ENCODE results near the gene JMJD1C.
A peak's percentile ranks its signal among the peaks of the same experiment; 100 is the strongest.

JMJD1C gene

GRCh38 chr10:63283093-63283492 is 182.7 kb downstream of the JMJD1C start:
- Histone ChIP-seq H3K4me3 (no peak overlapping the region), H3K27ac (no peak overlapping the region)
- no peak for DNase-seq (ENCODE audit: low spot score)
- no peak for TF ChIP-seq CTCF (IDR thresholded peaks at IDR 0.05)

- H3K4me3 ChIP-seq, result no peak overlapping the region
- DNase-seq (ENCODE audit: low spot score), result no peak
- H3K27ac ChIP-seq, result no peak overlapping the region
- TF ChIP-seq CTCF (IDR thresholded peaks at IDR 0.05), result no peak
Observed at GRCh38 chr10:63281967-63282366, 183.8 kb downstream of the JMJD1C start.

- H3K4me3 ChIP-seq, result no peak overlapping the region
- H3K27ac ChIP-seq, result no peak overlapping the region
- no peak for DNase-seq (ENCODE audit: low spot score)
- TF ChIP-seq CTCF (IDR thresholded peaks at IDR 0.05), result no peak
Observed at GRCh38 chr10:63280386-63280785, 185.4 kb downstream of the JMJD1C start.

GRCh38 chr10:63275094-63275493 is 190.7 kb downstream of the JMJD1C start:
- no peak for TF ChIP-seq CTCF (IDR thresholded peaks at IDR 0.05)
- no peak overlapping the region for H3K27ac ChIP-seq
- no peak for DNase-seq (ENCODE audit: low spot score)
- no peak overlapping the region for H3K4me3 ChIP-seq

- no peak for DNase-seq (ENCODE audit: low spot score)
- H3K27ac ChIP-seq, result peak overlapping the region in 1 of 2 donors; percentile 41
- no peak for TF ChIP-seq CTCF (IDR thresholded peaks at IDR 0.05)
- H3K4me3 ChIP-seq, result no peak overlapping the region
Observed at GRCh38 chr10:63273577-63273976, 192.2 kb downstream of the JMJD1C start.

- DNase-seq (ENCODE audit: low spot score), result peak; percentile 93
- Histone ChIP-seq H3K27ac (peak overlapping the region; percentile 83 to 96), H3K4me3 (peak overlapping the region; percentile 83)
- no peak for TF ChIP-seq CTCF (IDR thresholded peaks at IDR 0.05)
Observed at GRCh38 chr10:63268798-63269503, 196.8 kb downstream of the JMJD1C start.

GRCh38 chr10:63268149-63268797 is 197.5 kb downstream of the JMJD1C start:
- H3K27ac ChIP-seq, result peak overlapping the region; percentile 83 to 96
- no peak for DNase-seq (ENCODE audit: low spot score)
- H3K4me3 ChIP-seq, result peak overlapping the region; percentile 83
- TF ChIP-seq CTCF (IDR thresholded peaks at IDR 0.05), result no peak

Data from coronary artery (tissue), 2 donors.